Ramos (cell line): Measurements from ENCODE around the gene CDK6.

Source experiments
- in situ Hi-C: fragments of 300-500 bp; cut with MboI; formaldehyde crosslinking; loops from one replicate; pipeline ENCODE4 v1.14.3; 2022; ENCODE audit warnings: low sequenced_read_pairs; ENCODE audit not compliant: unreplicated experiment

CDK6 gene

DNA sequence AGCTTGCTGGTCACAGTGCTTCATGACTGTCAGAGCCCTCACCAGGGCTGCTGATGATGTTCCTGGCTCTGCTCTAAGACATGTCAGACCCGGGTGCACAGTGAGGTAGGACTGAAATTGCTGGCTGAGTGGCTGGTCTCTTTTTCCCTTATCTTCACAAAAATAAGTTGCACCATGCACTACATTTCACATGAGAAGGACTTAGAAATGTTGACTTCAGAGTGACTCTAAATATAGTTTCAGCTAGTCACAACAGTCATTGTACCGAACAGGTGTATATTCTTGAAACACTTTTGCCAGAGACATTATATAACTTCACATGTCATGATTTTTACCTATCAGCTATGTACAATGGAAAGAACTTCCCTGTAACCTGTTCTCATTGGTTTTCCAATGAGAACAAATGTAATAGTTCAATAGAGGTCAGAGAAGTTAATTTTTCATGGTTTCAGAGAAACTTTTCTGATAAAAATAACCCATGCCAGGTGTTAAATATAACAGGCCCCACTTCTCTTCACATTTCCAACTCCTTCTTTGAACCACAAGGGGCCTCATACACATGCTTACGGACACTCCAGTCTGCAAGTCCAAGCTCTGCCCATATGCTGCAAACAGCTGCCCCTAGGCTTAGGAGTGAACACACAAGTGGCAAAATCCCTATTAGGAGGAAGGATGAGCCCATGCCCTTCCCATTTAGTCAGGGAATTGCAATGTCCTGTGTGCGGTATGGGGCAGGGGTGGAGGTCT is 115.6 kb downstream of the CDK6 start:
- in situ Hi-C loops, result no loop called here

DNA sequence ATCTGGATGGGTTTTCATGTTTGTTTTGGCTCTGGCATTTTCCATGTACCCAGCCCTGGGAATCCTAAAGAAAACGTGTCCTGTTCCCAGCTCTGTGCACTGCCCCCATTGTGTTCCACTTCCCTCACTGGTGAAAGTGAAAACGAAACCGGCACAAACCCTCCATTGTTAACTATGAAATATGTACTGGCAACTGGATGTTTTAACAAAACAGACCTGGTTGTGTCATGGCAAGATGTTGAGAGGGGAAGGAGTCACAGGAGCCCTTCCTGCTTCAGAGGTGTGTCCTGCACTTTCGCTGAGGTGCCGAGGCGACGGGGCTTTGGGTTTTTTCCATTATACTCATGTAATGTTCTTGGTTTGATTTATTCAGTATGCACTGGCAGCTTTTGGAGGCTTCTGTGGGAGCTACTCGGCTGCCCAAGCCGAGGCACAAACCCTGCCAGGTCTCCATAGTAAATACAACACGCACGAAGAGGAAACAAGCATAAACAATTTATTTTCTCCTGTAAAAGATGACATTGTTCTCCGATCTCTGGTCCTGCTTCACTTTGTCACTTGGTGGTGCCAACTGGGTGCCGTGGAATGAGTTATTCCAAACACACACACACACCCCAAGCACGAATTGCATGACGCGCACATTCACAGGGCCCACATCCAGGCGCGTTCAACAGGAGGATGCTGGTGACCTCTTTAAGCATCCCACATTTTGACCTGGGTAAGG is 118.2 kb downstream of the CDK6 start:
- in situ Hi-C loops, result no loop called here

- in situ Hi-C loops, result no loop called here
Measured at GRCh38 chr7:92717623-92717992, 118.8 kb downstream of the CDK6 start.

DNA sequence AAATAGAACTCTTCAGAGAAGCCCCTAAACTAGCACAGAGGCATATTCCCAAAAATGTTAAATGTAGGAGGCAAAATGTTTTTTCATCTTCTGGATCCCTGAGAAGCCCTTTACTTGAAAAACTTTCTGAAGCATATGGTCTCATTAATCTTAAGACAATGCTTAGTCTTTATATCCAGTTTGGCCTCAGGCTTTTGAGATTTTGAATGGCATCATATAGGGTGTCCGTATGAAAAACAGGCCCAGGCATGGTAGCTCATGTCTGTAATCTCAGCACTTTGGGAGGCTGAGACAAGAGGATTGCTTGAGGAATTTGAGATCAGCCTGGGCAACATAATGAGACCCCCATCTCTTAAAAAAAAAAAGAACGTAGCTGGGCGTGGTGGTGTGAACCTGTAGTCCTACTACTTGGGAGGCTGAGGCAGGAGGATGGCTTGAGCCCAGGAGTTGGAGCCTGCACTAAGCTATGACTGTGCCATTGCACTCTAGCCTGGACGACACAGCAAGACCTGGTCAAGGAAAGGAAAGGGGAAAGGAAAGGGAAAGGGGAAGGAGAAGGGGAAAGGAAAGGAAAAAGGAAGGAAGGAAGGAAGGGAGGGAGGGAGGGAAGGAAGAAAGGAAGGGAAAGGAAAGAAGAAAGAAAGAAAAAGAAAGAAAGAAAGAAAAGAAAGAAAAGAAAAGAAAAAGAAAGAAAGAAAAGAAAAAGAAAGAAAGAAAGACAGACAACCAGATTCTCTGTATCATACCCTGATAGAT is 119.4 kb downstream of the CDK6 start:
- in situ Hi-C loops, result no loop called here

DNA sequence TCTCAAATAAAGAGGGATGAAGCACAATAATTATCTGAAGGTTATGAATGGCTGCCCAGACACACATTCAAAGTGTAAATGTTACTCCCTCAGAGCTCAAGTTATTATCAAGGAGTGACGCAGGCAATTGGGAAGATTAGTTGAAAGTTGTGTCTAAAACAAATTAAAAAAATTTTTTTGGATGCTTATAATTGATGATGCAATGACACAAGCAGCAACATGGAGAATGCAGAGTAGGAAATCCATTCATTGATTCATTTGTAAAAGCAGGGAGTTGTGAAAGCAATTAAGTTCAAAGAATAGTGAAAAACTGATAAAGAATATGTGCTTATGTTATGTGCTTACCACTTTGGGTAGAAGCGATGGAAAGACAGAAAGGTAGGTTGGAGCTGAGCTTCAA is 120.4 kb downstream of the CDK6 start:
- in situ Hi-C loops, result no loop called here

GRCh38 chr7:92714767-92715166 is 121.6 kb downstream of the CDK6 start:
- in situ Hi-C loops, result no loop called here

- in situ Hi-C loops, result no loop called here
Measured at GRCh38 chr7:92714280-92714679, 122.1 kb downstream of the CDK6 start.

DNA sequence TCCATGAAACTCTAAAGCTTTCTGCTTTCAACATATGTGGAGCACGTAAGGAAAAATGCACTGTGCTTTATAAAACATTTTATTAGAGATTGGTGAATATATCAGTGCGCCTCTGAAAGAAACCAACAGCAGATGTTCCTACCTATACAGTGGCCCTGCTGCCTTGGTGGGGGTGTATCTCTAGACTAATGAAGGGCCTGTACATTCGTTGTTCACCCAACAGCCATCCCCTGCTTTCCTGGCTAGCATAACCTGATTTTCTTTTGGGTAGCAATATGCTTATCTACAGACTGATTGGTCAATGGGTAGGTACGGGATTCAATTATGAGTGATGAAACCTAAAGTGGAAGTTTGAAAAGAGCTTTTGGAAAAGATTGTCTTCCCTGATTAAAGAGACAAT is 126.5 kb downstream of the CDK6 start:
- in situ Hi-C loops, result no loop called here

DNA sequence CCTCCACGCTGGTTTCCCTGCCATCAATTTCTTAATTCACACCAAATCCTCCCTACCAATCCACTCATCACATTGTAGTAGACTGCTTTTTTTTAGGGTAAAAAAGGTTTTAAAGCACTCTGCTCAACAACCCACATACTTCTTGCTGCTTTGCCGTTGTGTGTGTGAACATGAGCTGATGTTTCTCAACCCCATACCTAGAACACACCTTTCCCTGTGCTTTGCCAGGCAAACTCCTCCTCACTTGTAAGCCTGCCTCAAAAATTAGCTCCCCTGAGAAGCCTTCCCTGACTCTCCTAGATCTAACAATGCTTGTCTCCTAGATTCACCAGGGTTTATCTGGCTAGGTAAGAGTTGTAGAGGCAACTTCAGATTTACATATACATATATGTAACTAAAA is 127.2 kb downstream of the CDK6 start:
- in situ Hi-C loops, result no loop called here

DNA sequence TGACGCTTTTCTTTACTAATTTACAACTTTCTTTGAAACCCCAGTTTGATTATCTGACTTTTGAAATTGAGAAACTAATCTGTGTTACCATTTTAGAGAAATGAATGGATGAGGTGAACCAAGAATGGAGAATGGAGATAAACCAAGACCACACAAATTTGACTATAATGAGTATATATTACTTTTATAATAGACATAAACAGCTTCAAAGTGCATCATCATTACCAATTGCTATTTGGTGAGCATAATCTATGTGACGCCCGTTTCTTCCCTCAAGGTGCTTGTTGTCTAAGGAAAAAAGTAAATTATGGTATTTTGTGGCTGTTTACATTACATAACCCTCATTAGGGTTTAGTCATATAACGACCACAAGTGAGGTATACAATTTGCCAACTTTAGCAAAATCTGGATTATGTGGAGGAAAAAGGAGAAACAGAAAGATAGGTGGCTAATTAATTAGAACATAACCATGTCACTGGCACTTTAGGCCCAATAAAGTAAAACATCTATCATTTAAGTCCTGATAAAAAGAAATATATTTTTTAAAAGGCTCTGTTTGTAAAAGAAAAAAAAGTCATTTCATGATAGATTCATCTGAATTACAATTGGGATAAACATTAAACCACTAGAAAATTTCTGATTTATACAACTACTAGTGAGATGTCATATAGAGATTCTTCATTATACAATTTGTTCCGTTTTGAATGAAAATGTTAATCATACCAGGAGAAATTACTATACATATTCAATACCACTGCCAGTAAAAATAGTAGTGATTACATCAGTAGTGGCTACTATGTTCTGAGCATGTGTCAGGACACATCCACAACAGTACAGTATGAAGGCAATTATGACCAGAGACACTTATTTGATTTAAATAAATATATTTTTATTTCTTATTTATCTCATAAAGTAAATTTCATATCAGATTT is 128.0 kb downstream of the CDK6 start:
- in situ Hi-C loops, result no loop called here

GRCh38 chr7:92707435-92707834 is 128.9 kb downstream of the CDK6 start:
- in situ Hi-C loops, result no loop called here

DNA sequence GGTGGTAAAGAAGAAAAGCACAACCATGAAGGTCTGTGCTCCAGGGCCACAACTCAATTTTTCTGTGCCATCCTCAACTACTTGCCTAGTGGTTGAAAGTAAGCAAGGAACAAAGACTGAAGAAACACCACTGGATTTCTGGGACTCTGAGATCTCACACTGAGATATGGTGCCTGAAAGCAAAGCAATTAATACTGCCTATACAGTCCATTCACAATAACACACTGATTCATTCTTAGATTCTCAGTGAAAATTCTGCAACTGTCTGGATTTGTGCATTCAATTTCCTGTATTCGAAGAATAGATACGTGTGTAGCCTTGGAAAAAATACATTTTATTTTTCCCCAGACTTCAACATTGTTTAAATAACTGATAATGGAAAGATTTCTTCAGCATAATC is 129.8 kb downstream of the CDK6 start:
- in situ Hi-C loops, result no loop called here

DNA sequence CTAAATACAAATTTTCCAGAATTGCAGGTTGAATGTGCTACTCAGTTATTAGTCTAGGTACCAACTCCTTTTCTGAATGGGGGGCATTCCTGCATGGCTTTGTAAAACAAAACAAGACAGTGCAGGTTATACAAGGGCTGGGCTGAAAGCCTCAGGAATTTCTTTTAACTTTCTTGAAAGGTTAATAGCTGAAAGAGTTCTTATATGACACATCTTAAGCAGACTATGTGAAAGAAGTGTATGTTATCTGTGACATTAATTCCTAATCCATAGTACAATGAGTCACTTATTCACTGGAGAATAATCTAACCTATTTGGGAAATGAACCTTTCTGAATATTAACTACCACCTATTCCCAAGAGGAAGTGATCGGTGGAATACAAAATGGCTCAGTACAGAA is 130.5 kb downstream of the CDK6 start:
- in situ Hi-C loops, result no loop called here

DNA sequence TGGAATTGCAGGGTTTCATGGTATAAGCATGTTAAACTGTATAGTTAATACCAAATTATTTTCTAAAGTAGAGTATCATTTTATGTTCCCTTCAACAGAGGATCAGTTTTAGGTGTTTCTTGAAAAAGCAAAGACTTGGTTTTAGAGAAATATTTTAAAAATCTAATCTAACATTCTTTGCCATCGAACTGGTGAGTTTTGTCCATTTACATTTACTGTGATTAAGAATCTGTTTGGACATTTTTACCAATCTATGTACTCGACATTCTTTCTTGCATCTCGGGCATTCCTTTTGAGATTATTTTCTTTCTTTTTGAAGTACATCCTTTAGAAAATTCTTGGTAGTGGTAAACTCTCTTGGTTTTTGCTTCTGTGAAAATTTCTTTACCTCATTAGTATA is 131.5 kb downstream of the CDK6 start:
- in situ Hi-C loops, result no loop called here

GRCh38 chr7:92702535-92702934 is 133.8 kb downstream of the CDK6 start:
- in situ Hi-C loops, result no loop called here

- in situ Hi-C loops, result loop anchor here (25.0 kb wide), 1 partner anchor 137 kb away; the partner anchor contains the start of gene CDK6
Measured at GRCh38 chr7:92699966-92700514, 136.3 kb downstream of the CDK6 start.

DNA sequence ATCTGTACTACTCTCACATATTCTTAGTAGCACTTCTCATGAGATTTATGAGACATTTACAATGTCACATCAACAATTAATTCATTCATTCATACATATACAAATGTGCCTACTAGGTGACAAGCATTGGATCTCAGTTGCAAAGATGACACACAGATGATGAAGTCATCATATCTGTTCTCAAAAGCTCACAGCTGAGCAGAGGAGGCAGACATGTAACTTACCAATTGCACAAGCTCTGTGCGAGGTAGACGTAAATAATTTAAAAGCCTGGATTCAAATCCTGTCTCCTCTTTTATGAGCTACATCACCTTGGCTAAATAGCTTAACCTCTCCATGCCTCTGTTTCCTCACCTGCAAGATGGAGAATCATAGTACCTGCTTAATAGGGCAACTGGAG is 136.8 kb downstream of the CDK6 start:
- in situ Hi-C loops, result loop anchor here (25.0 kb wide), 1 partner anchor 138 kb away; the partner anchor contains the start of gene CDK6

DNA sequence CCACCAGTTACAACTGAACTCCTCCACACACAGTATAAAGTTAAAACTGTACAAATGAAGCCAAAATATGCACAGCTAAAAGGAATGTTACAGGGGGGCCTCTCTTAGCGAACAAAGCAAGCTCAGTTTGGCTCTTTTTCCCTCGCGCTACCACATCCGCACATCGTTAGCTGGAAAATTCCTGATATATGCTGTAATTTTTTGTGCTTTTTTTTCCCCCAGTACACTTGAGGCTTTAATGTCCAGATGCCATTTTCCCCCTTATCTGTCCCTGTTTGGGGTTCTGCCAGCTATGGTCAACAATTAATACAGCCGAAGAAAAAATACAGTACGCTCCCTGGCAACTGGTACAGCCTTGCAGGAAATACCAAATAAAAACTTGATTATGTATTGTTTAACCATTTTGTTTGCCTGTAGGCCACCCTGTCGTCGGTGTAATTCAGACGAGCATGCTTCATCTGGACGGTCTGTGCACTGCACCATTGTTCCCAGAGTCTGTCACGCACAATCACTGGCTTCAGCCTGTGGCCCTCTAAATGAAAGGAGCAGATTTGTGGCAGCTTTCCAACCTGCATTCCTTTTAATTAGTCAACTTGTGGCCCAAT is 138.0 kb downstream of the CDK6 start:
- in situ Hi-C loops, result loop anchor here (25.0 kb wide), 1 partner anchor 139 kb away; the partner anchor contains the start of gene CDK6

DNA sequence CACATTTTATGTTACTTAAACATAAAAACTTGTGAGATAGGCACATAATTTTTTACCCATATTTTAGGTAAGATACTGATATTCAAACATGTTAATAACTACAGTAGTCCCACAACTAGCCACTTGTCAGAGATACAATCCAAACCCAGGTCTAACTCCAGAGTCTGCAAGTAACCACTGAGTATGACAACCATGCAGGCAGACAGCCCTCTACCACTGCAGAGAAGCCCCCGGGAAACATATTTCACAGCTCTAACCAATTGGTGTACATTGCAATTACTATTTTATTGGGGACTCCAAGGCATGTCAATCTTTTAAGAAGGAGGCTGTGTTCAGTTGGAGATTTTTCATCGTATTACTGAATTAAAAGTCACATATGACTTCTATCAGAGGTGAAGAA is 139.0 kb downstream of the CDK6 start:
- in situ Hi-C loops, result loop anchor here (25.0 kb wide), 1 partner anchor 140 kb away; the partner anchor contains the start of gene CDK6
